ENCODE data around the gene SCAF11. TPM values are rescaled to one million over a fixed set of nuclear protein-coding genes. Genes with fewer than 3 reads are reported as not detected.

SCAF11 gene
- total RNA-seq, 4 donors from 2014 or later, result 124 to 145 (median 137) TPM

DNA sequence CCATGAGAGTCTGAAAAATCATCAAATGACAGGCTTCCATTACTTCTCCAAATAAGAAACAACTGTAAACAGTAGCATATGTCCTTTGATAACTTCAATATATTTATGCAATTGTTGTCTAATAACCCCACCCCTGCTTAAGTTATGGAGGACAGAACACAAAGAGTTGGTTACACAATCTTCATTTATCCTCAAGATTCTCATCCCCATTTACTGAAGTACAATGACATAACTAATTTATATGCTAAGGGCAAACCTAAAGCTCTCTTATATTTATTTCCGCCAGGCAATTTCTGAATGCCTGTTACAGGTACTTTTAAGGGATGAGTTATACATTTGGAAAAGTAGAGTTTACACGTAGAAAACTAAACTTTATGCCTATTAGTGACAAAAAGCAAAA lies 12.3 kb downstream of the SCAF11 start:
- no peaks in the 10 kb centered on the region for H3K27me3 ChIP-seq
- H3K9me3 ChIP-seq, result no peaks in the 10 kb centered on the region
- H3K36me3 ChIP-seq, result no peaks in the 10 kb centered on the region
- ATAC-seq, result no peak
- H3K4me3 ChIP-seq, result no peak overlapping the region
- H3K27ac ChIP-seq, result no peak overlapping the region
- TF ChIP-seq EP300 (IDR thresholded peaks at IDR 0.05) (no peak), POLR2A (IDR thresholded peaks at IDR 0.05) (no peak), POLR2AphosphoS5 (IDR thresholded peaks at IDR 0.05) (no peak)
- TF ChIP-seq, protein P1, sequence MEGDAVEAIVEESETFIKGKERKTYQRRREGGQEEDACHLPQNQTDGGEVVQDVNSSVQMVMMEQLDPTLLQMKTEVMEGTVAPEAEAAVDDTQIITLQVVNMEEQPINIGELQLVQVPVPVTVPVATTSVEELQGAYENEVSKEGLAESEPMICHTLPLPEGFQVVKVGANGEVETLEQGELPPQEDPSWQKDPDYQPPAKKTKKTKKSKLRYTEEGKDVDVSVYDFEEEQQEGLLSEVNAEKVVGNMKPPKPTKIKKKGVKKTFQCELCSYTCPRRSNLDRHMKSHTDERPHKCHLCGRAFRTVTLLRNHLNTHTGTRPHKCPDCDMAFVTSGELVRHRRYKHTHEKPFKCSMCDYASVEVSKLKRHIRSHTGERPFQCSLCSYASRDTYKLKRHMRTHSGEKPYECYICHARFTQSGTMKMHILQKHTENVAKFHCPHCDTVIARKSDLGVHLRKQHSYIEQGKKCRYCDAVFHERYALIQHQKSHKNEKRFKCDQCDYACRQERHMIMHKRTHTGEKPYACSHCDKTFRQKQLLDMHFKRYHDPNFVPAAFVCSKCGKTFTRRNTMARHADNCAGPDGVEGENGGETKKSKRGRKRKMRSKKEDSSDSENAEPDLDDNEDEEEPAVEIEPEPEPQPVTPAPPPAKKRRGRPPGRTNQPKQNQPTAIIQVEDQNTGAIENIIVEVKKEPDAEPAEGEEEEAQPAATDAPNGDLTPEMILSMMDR (IDR thresholded peaks at IDR 0.05), result no peak
- 82 to 100% methylated on average over 1 to 2 of the region's 2 CpGs for WGBS, 2 donors (ENCODE audit: low coverage in 1 of 2)
- peaks cover 7 to 95% (median 11%) of the 10 kb centered on the region in 3 donors for H3K4me1 ChIP-seq

DNA sequence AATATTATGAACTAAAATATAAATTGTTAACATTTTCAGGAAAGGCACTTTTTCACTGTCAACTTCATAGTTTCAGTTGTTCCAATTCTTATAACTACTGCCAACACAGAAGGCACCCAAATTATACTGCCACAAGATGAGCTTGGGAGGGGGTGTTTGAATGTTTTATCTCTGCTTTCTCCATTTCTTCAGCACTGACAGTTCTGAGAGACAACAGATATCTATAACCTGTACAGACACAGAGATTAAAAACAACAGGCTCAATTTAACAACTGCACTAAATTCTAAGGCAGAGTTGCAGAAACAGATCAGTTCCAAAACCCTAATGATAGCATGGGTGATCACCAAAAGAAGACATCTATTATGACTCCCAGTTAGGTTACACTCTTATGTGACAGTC lies 12.8 kb downstream of the SCAF11 start:
- Histone ChIP-seq H3K4me1 (peaks cover 7 to 92% (median 13%) of the 10 kb centered on the region in 3 donors), H3K4me3 (no peak overlapping the region)

DNA sequence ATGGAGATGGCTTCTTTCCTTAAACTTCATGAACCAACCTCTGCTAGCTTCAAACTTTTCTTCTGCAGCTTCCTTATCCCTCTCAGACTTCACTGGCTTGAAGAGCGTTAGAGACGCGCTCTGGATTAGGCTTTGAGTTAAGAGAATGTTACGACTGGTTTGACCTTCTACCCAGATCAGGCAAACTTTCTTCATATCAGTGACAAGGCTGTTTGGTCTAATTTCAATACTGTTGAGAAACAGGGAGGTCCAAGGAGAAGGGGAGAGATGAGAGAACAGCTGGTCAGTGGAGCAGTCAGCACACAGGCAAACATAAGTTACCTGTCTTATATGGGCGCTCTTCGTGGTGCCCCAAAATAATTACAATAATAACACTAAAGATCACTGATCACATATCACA lies 14.9 kb downstream of the SCAF11 start:
- WGBS, 2 donors (ENCODE audit: low coverage in 1 of 2), result 92 to 95% methylated on average over 6 of the region's 6 CpGs
- Histone ChIP-seq H3K4me3 (no peak overlapping the region), H3K27me3 (no peaks in the 10 kb centered on the region), H3K9me3 (no peaks in the 10 kb centered on the region), H3K27ac (peak overlapping the region in 1 of 4 donors; percentile 5), H3K4me1 (peaks cover 10 to 85% (median 14%) of the 10 kb centered on the region in 3 donors), H3K36me3 (no peaks in the 10 kb centered on the region)
- TF ChIP-seq, protein P1 (IDR thresholded peaks at IDR 0.05), result no peak
- TF ChIP-seq POLR2AphosphoS5 (IDR thresholded peaks at IDR 0.05) (no peak), POLR2A (IDR thresholded peaks at IDR 0.05) (no peak), EP300 (IDR thresholded peaks at IDR 0.05) (no peak)
- no peak for ATAC-seq

More for the DNA sequence above, 12.8 kb downstream of the SCAF11 start:
- Histone ChIP-seq H3K27me3 (no peaks in the 10 kb centered on the region), H3K36me3 (no peaks in the 10 kb centered on the region), H3K27ac (no peak overlapping the region), H3K9me3 (no peaks in the 10 kb centered on the region)
- ATAC-seq, result no peak
- TF ChIP-seq POLR2AphosphoS5 (IDR thresholded peaks at IDR 0.05), result no peak
- TF ChIP-seq, protein P1 (IDR thresholded peaks at IDR 0.05), result no peak
- no peak for TF ChIP-seq POLR2A (IDR thresholded peaks at IDR 0.05)
- no peak for TF ChIP-seq EP300 (IDR thresholded peaks at IDR 0.05)

DNA sequence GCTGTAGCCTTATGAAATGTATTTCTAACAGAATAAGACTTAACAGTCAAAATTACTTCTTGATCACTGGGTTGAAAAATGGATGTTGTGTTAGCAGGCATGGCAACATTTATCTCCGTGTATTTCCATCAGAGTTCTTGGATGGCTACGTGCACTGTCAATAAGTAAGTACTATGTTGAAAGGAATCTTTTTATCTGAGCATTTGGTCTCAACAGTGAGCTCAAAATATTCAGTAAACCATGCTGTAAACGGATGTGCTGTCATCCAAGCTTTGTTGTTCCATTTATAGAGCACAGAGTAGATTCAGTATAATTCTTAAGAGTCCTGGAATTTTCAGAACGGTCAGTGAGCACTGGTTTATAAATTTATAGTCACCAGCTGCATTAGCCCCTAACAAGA lies 15.5 kb downstream of the SCAF11 start:
- 53 to 62% methylated on average over 3 to 4 of the region's 4 CpGs for WGBS, 2 donors (ENCODE audit: low coverage in 1 of 2)
- Histone ChIP-seq H3K9me3 (no peaks in the 10 kb centered on the region), H3K27me3 (no peaks in the 10 kb centered on the region), H3K4me1 (peaks cover 10 to 85% (median 13%) of the 10 kb centered on the region in 3 donors), H3K27ac (peak overlapping the region in 1 of 4 donors; percentile 5), H3K4me3 (no peak overlapping the region), H3K36me3 (no peaks in the 10 kb centered on the region)
- TF ChIP-seq POLR2AphosphoS5 (IDR thresholded peaks at IDR 0.05), result no peak
- TF ChIP-seq POLR2A (IDR thresholded peaks at IDR 0.05), result no peak
- TF ChIP-seq, protein P1 (IDR thresholded peaks at IDR 0.05), result no peak
- no peak for TF ChIP-seq EP300 (IDR thresholded peaks at IDR 0.05)
- no peak for ATAC-seq

DNA sequence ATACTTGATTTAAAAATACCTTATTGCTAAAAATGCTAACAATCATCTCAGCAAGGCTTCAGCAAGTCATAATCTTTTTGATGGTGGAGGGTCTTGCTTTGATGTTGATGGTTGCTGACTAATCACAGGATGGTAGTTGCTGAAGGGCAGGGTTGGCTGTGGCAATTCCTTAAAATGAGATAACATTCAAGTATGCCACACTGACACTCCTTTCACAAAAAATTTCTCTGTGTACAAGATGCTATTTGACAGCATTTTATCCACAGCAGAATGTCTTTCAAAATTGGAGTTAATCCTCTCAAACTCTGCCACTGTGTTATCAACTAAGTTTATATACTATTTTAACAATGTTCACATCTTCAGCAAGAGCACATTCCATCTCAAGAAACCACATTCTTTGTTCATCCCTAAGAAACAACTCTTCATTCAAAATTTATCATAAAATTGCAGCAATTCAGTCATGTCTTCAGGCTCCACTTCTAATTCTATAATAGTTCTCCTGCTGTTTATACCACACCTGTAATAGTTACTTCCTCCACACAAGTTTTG lies 16.1 kb downstream of the SCAF11 start:
- no peaks in the 10 kb centered on the region for H3K9me3 ChIP-seq
- no peak overlapping the region for H3K4me3 ChIP-seq
- H3K27ac ChIP-seq, result no peak overlapping the region
- no peaks in the 10 kb centered on the region for H3K36me3 ChIP-seq
- ATAC-seq, result no peak
- H3K4me1 ChIP-seq, result peaks cover 10 to 85% (median 13%) of the 10 kb centered on the region in 3 donors
- TF ChIP-seq EP300 (IDR thresholded peaks at IDR 0.05) (no peak), POLR2A (IDR thresholded peaks at IDR 0.05) (no peak), POLR2AphosphoS5 (IDR thresholded peaks at IDR 0.05) (no peak)
- TF ChIP-seq, protein P1 (IDR thresholded peaks at IDR 0.05), result no peak
- H3K27me3 ChIP-seq, result no peaks in the 10 kb centered on the region
